ENCODE data around the gene BTNL9. TPM values are rescaled to one million over a fixed set of nuclear protein-coding genes. Genes with fewer than 3 reads are reported as not detected.
"Not testable (repeated sequence)": the region's sequence is repeated elsewhere in the genome, so short reads cannot be mapped to it uniquely, and the experiment has no call there.

The BTNL9 gene
- total RNA-seq, 1 experiment from 2014 or later, result not detected

- DNase-seq (ENCODE audit: low read depth), result no peak
Measured at GRCh38 chr5:181060924-181061323, 20.9 kb downstream of the BTNL9 start.

GRCh38 chr5:181061645-181062044 is 21.6 kb downstream of the BTNL9 start:
- DNase-seq (ENCODE audit: low read depth), result no peak

- no peak for DNase-seq (ENCODE audit: low read depth)
Measured at GRCh38 chr5:181062631-181063030, 22.6 kb downstream of the BTNL9 start.

- no peak for DNase-seq (ENCODE audit: low read depth)
Measured at GRCh38 chr5:181063514-181063913, 23.4 kb downstream of the BTNL9 start.

- no peak for DNase-seq (ENCODE audit: low read depth)
Measured at GRCh38 chr5:181064987-181065386, 24.9 kb downstream of the BTNL9 start.

- DNase-seq (ENCODE audit: low read depth), result no peak
Measured at GRCh38 chr5:181069767-181070491, 29.9 kb downstream of the BTNL9 start.

- DNase-seq (ENCODE audit: low read depth), result no peak
Measured at GRCh38 chr5:181070523-181070922, 30.5 kb downstream of the BTNL9 start.

GRCh38 chr5:181071257-181071656 is 31.2 kb downstream of the BTNL9 start:
- no peak for DNase-seq (ENCODE audit: low read depth)

- no peak for DNase-seq (ENCODE audit: low read depth)
Measured at GRCh38 chr5:181076920-181077319, 36.9 kb downstream of the BTNL9 start.

- no peak for DNase-seq (ENCODE audit: low read depth)
Measured at GRCh38 chr5:181081989-181082388, 41.9 kb downstream of the BTNL9 start.

GRCh38 chr5:181084621-181085195 is 44.6 kb downstream of the BTNL9 start:
- DNase-seq (ENCODE audit: low read depth), result no peak

- DNase-seq (ENCODE audit: low read depth), result no peak
Measured at GRCh38 chr5:181086026-181086883, 46.2 kb downstream of the BTNL9 start.

GRCh38 chr5:181086884-181087205 is 46.8 kb downstream of the BTNL9 start:
- no peak for DNase-seq (ENCODE audit: low read depth)

GRCh38 chr5:181087309-181087708 is 47.2 kb downstream of the BTNL9 start:
- DNase-seq (ENCODE audit: low read depth), result no peak

- DNase-seq (ENCODE audit: low read depth), result peak; percentile 7
Measured at GRCh38 chr5:181088289-181088688, 48.2 kb downstream of the BTNL9 start.

- no peak for DNase-seq (ENCODE audit: low read depth)
Measured at GRCh38 chr5:181092428-181092827, 52.4 kb downstream of the BTNL9 start.

GRCh38 chr5:181095162-181095561 is 55.1 kb downstream of the BTNL9 start:
- not testable (repeated sequence) for DNase-seq (ENCODE audit: low read depth)

- DNase-seq (ENCODE audit: low read depth), result not testable (repeated sequence)
Measured at GRCh38 chr5:181096721-181097382, 56.8 kb downstream of the BTNL9 start.

- not testable (repeated sequence) for DNase-seq (ENCODE audit: low read depth)
Measured at GRCh38 chr5:181097383-181097753, 57.3 kb downstream of the BTNL9 start.

- not testable (repeated sequence) for DNase-seq (ENCODE audit: low read depth)
Measured at GRCh38 chr5:181097759-181098491, 57.9 kb downstream of the BTNL9 start.
